AG04450 (cell line): ENCODE data around the gene TNS2. TPM values are rescaled to one million over a fixed set of nuclear protein-coding genes. Genes with fewer than 3 reads are reported as not detected.
"Not testable (repeated sequence)": the region's sequence is repeated elsewhere in the genome, so short reads cannot be mapped to it uniquely, and the experiment has no call there.

Experiments used
- CTCF ChIA-PET: fragments of 300-600, 350-600 bp; formaldehyde crosslinking; extraction: SDS; loops from one replicate; lab custom pipeline; 2022; ENCODE audit warnings: antibody characterized with exemption, inconsistent platforms; lab: Charles Lee
- POLR2A ChIA-PET: fragments of 350-600 bp; formaldehyde crosslinking; extraction: SDS; loops from one replicate; lab custom pipeline; 2021; ENCODE audit warnings: antibody characterized with exemption, inconsistent platforms; lab: Yijun Ruan, JAX
- DNase-seq: peaks from one replicate; pipeline ENCODE4 v3.0.0-alpha.2; 2011; ENCODE audit warnings: low read depth, low spot score
- H3K27ac ChIP-seq: one replicate; pipeline ENCODE4 v1.5.1; 2012; ENCODE audit warnings: low read depth, low read length, control low read depth
- H3K27me3 ChIP-seq: one replicate; pipeline ENCODE4 v1.6.0; 2012; ENCODE audit warnings: low read length; ENCODE audit not compliant: control insufficient read depth, insufficient read depth
- H3K4me3 ChIP-seq: 2 replicates; pipeline ENCODE4 v1.5.1; 2011; ENCODE audit warnings: mild to moderate bottlenecking, low read depth, low read length, control low read depth
- H3K9me3 ChIP-seq: 2 replicates; pipeline ENCODE4 v1.5.1; 2012; ENCODE audit warnings: low read length; ENCODE audit not compliant: control insufficient read depth, insufficient read depth
- polyA plus RNA-seq: library from polyadenylated mRNA; depleted of rRNA; stranded (reverse); fragments of >200 nt; gene quantifications from 2 replicates; pipeline ENCODE4 v1.2.3, GENCODE V29; 2011; rRNA removed
- small RNA-seq: library from RNA; depleted of rRNA; stranded (forward); fragments of <200 nt; gene quantifications from one replicate; pipeline ENCODE3, GENCODE V24; 2012; ENCODE audit warnings: low read depth; ENCODE audit not compliant: insufficient read length
- TF ChIP-seq, protein P1 (sequence below): IDR thresholded peaks from 2 replicates; pipeline ENCODE4 v1.5.1; 2011; ENCODE audit warnings: low read depth, low read length, control low read depth, inconsistent platforms

Gene TNS2
- polyA plus RNA-seq, 1 experiment, result 23.1 TPM

DNA sequence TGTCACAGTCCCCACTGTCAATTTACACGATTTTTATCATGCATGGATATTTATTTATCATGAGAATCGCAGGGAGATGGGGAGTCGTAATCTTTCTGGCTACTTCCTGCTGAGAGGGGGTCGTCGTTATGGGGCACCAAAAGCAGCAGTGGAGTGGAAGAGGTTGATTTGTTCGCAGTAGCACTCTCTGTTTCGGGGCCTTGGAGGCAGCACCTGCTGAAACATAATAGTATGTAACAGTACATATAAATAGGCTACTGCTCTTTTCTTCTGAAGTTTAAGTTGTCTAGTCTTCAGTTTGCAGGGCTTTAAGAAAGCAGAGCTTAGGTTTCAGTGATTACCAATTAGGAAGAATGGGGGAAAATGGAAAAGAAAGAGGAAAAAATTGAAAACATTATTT lies 57.3 kb downstream of the TNS2 start:
- Histone ChIP-seq H3K27me3 (no peaks in the 10 kb centered on the region), H3K9me3 (no peaks in the 10 kb centered on the region), H3K4me3 (no peak overlapping the region), H3K27ac (peak overlapping the region; percentile 21)
- DNase-seq, result no peak
- CTCF ChIA-PET, result interaction anchor here (0.7 to 1.0 kb wide), 2 partner anchors 52 to 214 kb away, joined by 3 to 5 read pairs; partner anchors contain the start of gene AAAS
- POLR2A ChIA-PET, result no interaction called here
- TF ChIP-seq, protein P1, sequence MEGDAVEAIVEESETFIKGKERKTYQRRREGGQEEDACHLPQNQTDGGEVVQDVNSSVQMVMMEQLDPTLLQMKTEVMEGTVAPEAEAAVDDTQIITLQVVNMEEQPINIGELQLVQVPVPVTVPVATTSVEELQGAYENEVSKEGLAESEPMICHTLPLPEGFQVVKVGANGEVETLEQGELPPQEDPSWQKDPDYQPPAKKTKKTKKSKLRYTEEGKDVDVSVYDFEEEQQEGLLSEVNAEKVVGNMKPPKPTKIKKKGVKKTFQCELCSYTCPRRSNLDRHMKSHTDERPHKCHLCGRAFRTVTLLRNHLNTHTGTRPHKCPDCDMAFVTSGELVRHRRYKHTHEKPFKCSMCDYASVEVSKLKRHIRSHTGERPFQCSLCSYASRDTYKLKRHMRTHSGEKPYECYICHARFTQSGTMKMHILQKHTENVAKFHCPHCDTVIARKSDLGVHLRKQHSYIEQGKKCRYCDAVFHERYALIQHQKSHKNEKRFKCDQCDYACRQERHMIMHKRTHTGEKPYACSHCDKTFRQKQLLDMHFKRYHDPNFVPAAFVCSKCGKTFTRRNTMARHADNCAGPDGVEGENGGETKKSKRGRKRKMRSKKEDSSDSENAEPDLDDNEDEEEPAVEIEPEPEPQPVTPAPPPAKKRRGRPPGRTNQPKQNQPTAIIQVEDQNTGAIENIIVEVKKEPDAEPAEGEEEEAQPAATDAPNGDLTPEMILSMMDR, result no peak

DNA sequence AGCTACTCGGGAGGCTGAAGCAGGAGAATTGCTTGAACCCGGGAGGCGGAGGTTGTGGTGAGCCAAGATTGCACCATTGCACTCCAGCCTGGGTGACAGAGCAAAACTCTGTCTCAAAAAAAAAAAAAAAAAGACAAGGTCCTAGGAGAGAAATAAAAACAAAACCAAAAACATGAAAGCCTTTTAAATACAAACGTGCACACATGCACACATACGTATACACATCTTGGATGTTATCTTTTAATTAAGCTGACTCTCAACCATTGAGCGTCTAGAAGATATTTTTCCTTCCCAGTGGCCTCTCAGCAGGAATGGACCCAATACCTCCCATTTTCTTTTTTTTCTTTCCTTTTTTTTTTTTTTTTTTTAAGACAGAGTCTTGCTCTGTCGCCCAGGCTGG lies 62.6 kb downstream of the TNS2 start:
- DNase-seq, H3K27me3 ChIP-seq, H3K27ac ChIP-seq, H3K9me3 ChIP-seq, H3K4me3 ChIP-seq, POLR2A ChIA-PET: not testable (repeated sequence)
- CTCF ChIA-PET, result interaction anchor here (0.6 to 1.0 kb wide), 2 partner anchors 13 to 17 kb away, joined by 3 to 6 read pairs; no protein-coding TSS in a partner anchor

DNA sequence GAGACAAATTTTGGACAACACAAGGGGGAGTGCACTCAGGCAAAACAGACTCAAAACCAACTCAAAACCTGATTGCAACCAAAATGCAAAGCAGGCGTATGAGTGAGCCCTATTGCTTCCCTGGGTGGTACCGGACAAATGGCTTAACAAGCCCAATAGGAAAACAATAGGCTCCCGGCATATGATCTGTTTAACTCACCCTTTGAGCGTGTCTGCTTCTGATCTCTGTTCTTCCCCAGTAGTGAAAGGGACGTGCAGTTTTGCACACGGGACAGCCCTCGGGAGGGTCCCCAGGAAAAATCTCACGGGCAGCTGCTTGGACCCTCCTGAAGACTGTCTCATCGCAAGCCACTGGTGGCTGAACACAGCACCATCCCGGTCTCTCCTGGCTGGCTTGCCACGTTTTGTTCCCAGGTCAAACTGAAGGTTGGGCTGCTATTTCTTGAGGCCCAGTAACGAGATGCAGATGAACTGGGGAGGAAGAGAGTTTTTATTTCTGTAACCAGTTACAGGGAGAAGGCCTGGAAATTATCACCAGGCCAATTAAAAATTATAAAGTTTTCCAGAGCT lies 63.4 kb downstream of the TNS2 start:
- no peak overlapping the region for H3K27ac ChIP-seq
- ChIA-PET POLR2A (no interaction called here), CTCF (interaction anchor here (0.6 to 1.0 kb wide), 2 partner anchors 14 to 17 kb away, joined by 3 to 6 read pairs; no protein-coding TSS in a partner anchor)
- no peak for DNase-seq
- TF ChIP-seq, protein P1, result no peak
- no peaks in the 10 kb centered on the region for H3K9me3 ChIP-seq
- no peaks in the 10 kb centered on the region for H3K27me3 ChIP-seq
- H3K4me3 ChIP-seq, result no peak overlapping the region

DNA sequence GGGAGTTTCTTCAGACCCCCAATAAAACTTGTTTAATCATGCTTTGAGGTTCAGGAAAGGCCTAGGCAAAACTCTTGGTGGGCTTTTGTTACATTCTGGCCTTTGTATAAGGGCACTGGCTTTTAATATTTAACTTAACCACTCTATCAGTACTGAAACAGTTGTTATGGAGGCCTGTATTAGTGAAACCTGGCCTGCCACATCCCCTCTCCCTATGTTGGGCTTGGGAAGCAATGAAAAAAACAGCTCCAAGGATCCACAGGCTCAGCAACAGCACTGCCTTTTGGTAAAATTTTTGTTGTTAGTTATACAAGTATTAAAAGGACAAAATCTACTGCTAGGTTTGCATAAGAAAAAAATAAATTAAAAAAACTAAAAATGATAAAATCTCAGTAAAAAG lies 64.1 kb downstream of the TNS2 start:
- no peaks in the 10 kb centered on the region for H3K27me3 ChIP-seq
- H3K9me3 ChIP-seq, result no peaks in the 10 kb centered on the region
- POLR2A ChIA-PET, result no interaction called here
- H3K4me3 ChIP-seq, result no peak overlapping the region
- no peak for DNase-seq
- CTCF ChIA-PET, result no interaction called here
- TF ChIP-seq, protein P1, result no peak
- no peak overlapping the region for H3K27ac ChIP-seq

Small RNAs within 50 kb of the gene (small RNA-seq; reads per million reads assigned to genes)
- not detected for gene MIR6757

Other genes with a start within 250 kb of the TNS2 start
- 0.04 and 0.16 TPM in 2 replicates for gene KRT4, start 235.9 kb upstream of the TNS2 start, polyA plus RNA-seq
- 0.04 TPM in 1 of 2 replicates, not detected in the other for gene KRT79, start 215.8 kb upstream of the TNS2 start, polyA plus RNA-seq
- not detected in 2 replicates for gene KRT78, start 201.1 kb upstream of the TNS2 start, polyA plus RNA-seq
- gene KRT8, start 145.0 kb upstream of the TNS2 start, polyA plus RNA-seq, result 18.2 and 22.1 TPM in 2 replicates
- gene KRT18, start 100.9 kb upstream of the TNS2 start, polyA plus RNA-seq, result 71.6 and 85.6 TPM in 2 replicates
- gene EIF4B, start 43.6 kb upstream of the TNS2 start, polyA plus RNA-seq, result 548 and 645 TPM in 2 replicates
- 15.4 and 17.6 TPM in 2 replicates for gene SPRYD3, start 29.3 kb downstream of the TNS2 start, polyA plus RNA-seq
- 182 and 274 TPM in 2 replicates for gene IGFBP6, start 47.6 kb downstream of the TNS2 start, polyA plus RNA-seq
- 0.06 TPM in 1 of 2 replicates, not detected in the other for gene SOAT2, start 53.4 kb downstream of the TNS2 start, polyA plus RNA-seq
- 20.9 and 21.7 TPM in 2 replicates for gene ZNF740, start 130.7 kb downstream of the TNS2 start, polyA plus RNA-seq
- 18.9 and 21.6 TPM in 2 replicates for gene CSAD, start 130.9 kb downstream of the TNS2 start, polyA plus RNA-seq
- 0.15 and 0.19 TPM in 2 replicates for gene ITGB7, start 157.2 kb downstream of the TNS2 start, polyA plus RNA-seq
- gene RARG, start 182.1 kb downstream of the TNS2 start, polyA plus RNA-seq, result 20.1 and 25.6 TPM in 2 replicates
- gene ESPL1, start 218.2 kb downstream of the TNS2 start, polyA plus RNA-seq, result 1.6 and 2.1 TPM in 2 replicates
- gene PFDN5, start 245.5 kb downstream of the TNS2 start, polyA plus RNA-seq, result 970 and 991 TPM in 2 replicates
- gene MYG1, start 249.6 kb downstream of the TNS2 start, polyA plus RNA-seq, result 47.8 and 63.2 TPM in 2 replicates